ENCODE results near the gene PGRMC1. TPM values are rescaled to one million over a fixed set of nuclear protein-coding genes. Genes with fewer than 3 reads are reported as not detected.

Gene PGRMC1
- total and polyA plus RNA-seq, 2 experiments from 2014 or later, result 235 to 370 TPM

- Mint-ChIP-seq H3K27ac (no peak overlapping the region), H3K9me3 (no peaks in the 10 kb centered on the region), H3K4me1 (peaks cover 4% of the 10 kb centered on the region; the same call in 1 of the 3 replicates), H3K27me3 (ENCODE audit: insufficient read depth, low read depth, poor library complexity) (peaks cover 2% of the 10 kb centered on the region), H3K4me3 (no peak overlapping the region), H3K36me3 (ENCODE audit: low read depth) (no peaks in the 10 kb centered on the region)
- TF ChIP-seq JUNB (IDR thresholded peaks at IDR 0.05; ENCODE audit: unreplicated experiment), result no peak
- no peak for TF ChIP-seq POLR2AphosphoS5 (IDR thresholded peaks at IDR 0.05; ENCODE audit: low read depth)
- no peak for TF ChIP-seq EZH2 (IDR thresholded peaks at IDR 0.05; ENCODE audit: low read depth, unreplicated experiment)
- TF ChIP-seq CTCF (conservative IDR thresholded peaks at IDR 0.05; ENCODE audit: low read depth in 2 of 2), result peak in 1 of 2 experiments; percentile 48
- no peak for TF ChIP-seq ETS1 (IDR thresholded peaks at IDR 0.05)
- Histone ChIP-seq H3F3A (replicated peaks; ENCODE audit: low read depth) (no peaks in the 10 kb centered on the region), H4K20me1 (replicated peaks; ENCODE audit: insufficient read depth) (no peaks in the 10 kb centered on the region), H3K9me2 (ENCODE audit: insufficient read depth) (no peaks in the 10 kb centered on the region), H3K27me3 (ENCODE audit: insufficient read depth) (no peaks in the 10 kb centered on the region), H3K4me1 (ENCODE audit: insufficient read depth) (no peaks in the 10 kb centered on the region), H3K36me3 (ENCODE audit: insufficient read depth) (no peaks in the 10 kb centered on the region), H3K4me2 (no peak overlapping the region), H3K79me2 (replicated peaks; ENCODE audit: insufficient read depth) (no peaks in the 10 kb centered on the region), H2AFZ (no peak overlapping the region), H3K4me3 (no peak overlapping the region), H3K27ac (ENCODE audit: low read depth) (no peak overlapping the region)
- DNase-seq (ENCODE audit: low spot score) (peak; percentile 31), ATAC-seq (no peak)
These were observed 17.9 kb upstream of the PGRMC1 start for GRCh38 chrX:119218198-119218597.

- ATAC-seq (peak; percentile 74), DNase-seq (ENCODE audit: low spot score) (no peak)
- H3K4me1 ChIP-seq (ENCODE audit: insufficient read depth), result no peaks in the 10 kb centered on the region
- no peaks in the 10 kb centered on the region for H4K20me1 ChIP-seq (replicated peaks; ENCODE audit: insufficient read depth)
- H3K27me3 ChIP-seq (ENCODE audit: insufficient read depth), result no peaks in the 10 kb centered on the region
- H3K4me2 ChIP-seq, result no peak overlapping the region
- H3K9me2 ChIP-seq (ENCODE audit: insufficient read depth), result no peaks in the 10 kb centered on the region
- no peak overlapping the region for H3K4me3 Mint-ChIP-seq
- H3K9me3 Mint-ChIP-seq, result no peaks in the 10 kb centered on the region
- TF ChIP-seq STAT1 (IDR thresholded peaks at IDR 0.05; ENCODE audit: unreplicated experiment), result no peak
- H3K27ac Mint-ChIP-seq, result no peak overlapping the region
- H3K4me1 Mint-ChIP-seq, result peaks cover 5% of the 10 kb centered on the region
- H3K27ac ChIP-seq (ENCODE audit: low read depth), result no peak overlapping the region
- H3K4me3 ChIP-seq, result no peak overlapping the region
- H2AFZ ChIP-seq, result no peak overlapping the region; the same call in 1 of the 2 replicates
- no peaks in the 10 kb centered on the region for H3F3A ChIP-seq (replicated peaks; ENCODE audit: low read depth)
- no peaks in the 10 kb centered on the region for H3K79me2 ChIP-seq (replicated peaks; ENCODE audit: insufficient read depth)
- H3K27me3 Mint-ChIP-seq (ENCODE audit: insufficient read depth, low read depth, poor library complexity), result peaks cover 5% of the 10 kb centered on the region
- H3K36me3 ChIP-seq (ENCODE audit: insufficient read depth), result no peaks in the 10 kb centered on the region
- no peaks in the 10 kb centered on the region for H3K36me3 Mint-ChIP-seq (ENCODE audit: low read depth)
These were observed 13.2 kb upstream of the PGRMC1 start for GRCh38 chrX:119222932-119223331.

- H3K27me3 ChIP-seq (ENCODE audit: insufficient read depth), result no peaks in the 10 kb centered on the region
- no peaks in the 10 kb centered on the region for H3F3A ChIP-seq (replicated peaks; ENCODE audit: low read depth)
- H3K4me1 ChIP-seq (ENCODE audit: insufficient read depth), result no peaks in the 10 kb centered on the region
- H3K27me3 Mint-ChIP-seq (ENCODE audit: insufficient read depth, low read depth, poor library complexity), result peaks cover 5% of the 10 kb centered on the region
- H3K4me3 Mint-ChIP-seq, result no peak overlapping the region
- no peaks in the 10 kb centered on the region for H3K9me3 Mint-ChIP-seq
- H2AFZ ChIP-seq, result no peak overlapping the region
- H3K4me2 ChIP-seq, result no peak overlapping the region
- no peaks in the 10 kb centered on the region for H4K20me1 ChIP-seq (replicated peaks; ENCODE audit: insufficient read depth)
- no peaks in the 10 kb centered on the region for H3K36me3 ChIP-seq (ENCODE audit: insufficient read depth)
- no peak for ATAC-seq
- H3K36me3 Mint-ChIP-seq (ENCODE audit: low read depth), result no peaks in the 10 kb centered on the region
- H3K79me2 ChIP-seq (replicated peaks; ENCODE audit: insufficient read depth), result no peaks in the 10 kb centered on the region
- H3K9me2 ChIP-seq (ENCODE audit: insufficient read depth), result no peaks in the 10 kb centered on the region
- no peak overlapping the region for H3K4me3 ChIP-seq
- DNase-seq (ENCODE audit: low spot score), result no peak
- H3K4me1 Mint-ChIP-seq, result peaks cover 5% of the 10 kb centered on the region
- no peak overlapping the region for H3K27ac ChIP-seq (ENCODE audit: low read depth)
- no peak overlapping the region for H3K27ac Mint-ChIP-seq
- TF ChIP-seq EZH2 (IDR thresholded peaks at IDR 0.05; ENCODE audit: low read depth, unreplicated experiment) (no peak), CTCF (conservative IDR thresholded peaks at IDR 0.05; ENCODE audit: low read depth in 2 of 2) (no peak), POLR2AphosphoS5 (IDR thresholded peaks at IDR 0.05; ENCODE audit: low read depth) (no peak), CREB1 (CRISPR knock-in tag; IDR thresholded peaks at IDR 0.05; ENCODE audit: low read depth) (no peak), ZNF114 (CRISPR knock-in tag; IDR thresholded peaks at IDR 0.05) (no peak), EZH2phosphoT487 (IDR thresholded peaks at IDR 0.05; ENCODE audit: unreplicated experiment) (no peak), STAT1 (IDR thresholded peaks at IDR 0.05; ENCODE audit: unreplicated experiment) (no peak), REST (IDR thresholded peaks at IDR 0.05; ENCODE audit: unreplicated experiment) (no peak)
These were observed 12.3 kb upstream of the PGRMC1 start for GRCh38 chrX:119223783-119224182.

All from GM23338 (cell line).